GM10266 (cell line): ENCODE measurements around the gene MGME1.

Experiments
- DNase-seq: peaks from one replicate; pipeline ENCODE4 v3.0.0; 2012; ENCODE audit errors: extremely low spot score
- CTCF ChIP-seq: IDR thresholded peaks from 2 replicates; pipeline ENCODE4 v1.5.1; 2012; ENCODE audit warnings: mild to moderate bottlenecking, low read depth; ENCODE audit not compliant: control insufficient read depth, insufficient read depth; ENCODE audit errors: missing control alignments

MGME1 gene

GRCh38 chr20:17987988-17988387 is 19.2 kb downstream of the MGME1 start:
- no peak for DNase-seq
- TF ChIP-seq CTCF: no peak

GRCh38 chr20:17990278-17990972 is 21.6 kb downstream of the MGME1 start:
- TF ChIP-seq CTCF: no peak
- no peak for DNase-seq

GRCh38 chr20:17992224-17992637 is 23.4 kb downstream of the MGME1 start:
- no peak for TF ChIP-seq CTCF
- DNase-seq: no peak

GRCh38 chr20:17992847-17993513 is 24.2 kb downstream of the MGME1 start:
- DNase-seq: no peak
- TF ChIP-seq CTCF: no peak

GRCh38 chr20:17993546-17993945 is 24.7 kb downstream of the MGME1 start:
- no peak for DNase-seq
- TF ChIP-seq CTCF: no peak

GRCh38 chr20:17995967-17996819 is 27.4 kb downstream of the MGME1 start:
- TF ChIP-seq CTCF: peak; percentile 93
- DNase-seq: peak; percentile 59

GRCh38 chr20:17998446-17998845 is 29.6 kb downstream of the MGME1 start:
- no peak for DNase-seq
- TF ChIP-seq CTCF: no peak
